LNCAP (cell line): ENCODE data around the gene ATF3.

Experiments
- TF ChIP-seq, protein P1 (sequence below): fragments of 450-650 bp; IDR thresholded peaks from 2 replicates; pipeline ENCODE4 v1.5.1; 2017; ENCODE audit warnings: mild to moderate bottlenecking

Gene ATF3, protein sequence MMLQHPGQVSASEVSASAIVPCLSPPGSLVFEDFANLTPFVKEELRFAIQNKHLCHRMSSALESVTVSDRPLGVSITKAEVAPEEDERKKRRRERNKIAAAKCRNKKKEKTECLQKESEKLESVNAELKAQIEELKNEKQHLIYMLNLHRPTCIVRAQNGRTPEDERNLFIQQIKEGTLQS

DNA sequence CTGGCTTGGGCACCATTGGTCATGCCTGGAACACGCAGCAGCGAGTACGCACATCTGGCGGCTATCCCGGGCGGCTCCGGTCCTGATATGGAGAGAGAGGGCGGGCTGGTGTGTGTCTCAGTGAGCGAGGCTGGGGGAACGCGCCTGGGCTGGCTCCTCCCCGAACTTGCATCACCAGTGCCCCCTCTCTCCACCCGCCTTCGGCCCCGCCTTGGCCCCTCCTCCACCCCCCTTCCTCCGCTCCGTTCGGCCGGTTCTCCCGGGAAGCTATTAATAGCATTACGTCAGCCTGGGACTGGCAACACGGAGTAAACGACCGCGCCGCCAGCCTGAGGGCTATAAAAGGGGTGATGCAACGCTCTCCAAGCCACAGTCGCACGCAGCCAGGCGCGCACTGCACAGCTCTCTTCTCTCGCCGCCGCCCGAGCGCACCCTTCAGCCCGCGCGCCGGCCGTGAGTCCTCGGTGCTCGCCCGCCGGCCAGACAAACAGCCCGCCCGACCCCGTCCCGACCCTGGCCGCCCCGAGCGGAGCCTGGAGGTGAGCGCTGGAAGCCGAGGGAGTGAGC lies at the start of gene ATF3:
Gene ATF3, plus strand, starts transcription at position 370 of the 567 bp plus-strand sequence. CDS start 6,261 bp downstream, outside the sequence.
- TF ChIP-seq, protein P1, sequence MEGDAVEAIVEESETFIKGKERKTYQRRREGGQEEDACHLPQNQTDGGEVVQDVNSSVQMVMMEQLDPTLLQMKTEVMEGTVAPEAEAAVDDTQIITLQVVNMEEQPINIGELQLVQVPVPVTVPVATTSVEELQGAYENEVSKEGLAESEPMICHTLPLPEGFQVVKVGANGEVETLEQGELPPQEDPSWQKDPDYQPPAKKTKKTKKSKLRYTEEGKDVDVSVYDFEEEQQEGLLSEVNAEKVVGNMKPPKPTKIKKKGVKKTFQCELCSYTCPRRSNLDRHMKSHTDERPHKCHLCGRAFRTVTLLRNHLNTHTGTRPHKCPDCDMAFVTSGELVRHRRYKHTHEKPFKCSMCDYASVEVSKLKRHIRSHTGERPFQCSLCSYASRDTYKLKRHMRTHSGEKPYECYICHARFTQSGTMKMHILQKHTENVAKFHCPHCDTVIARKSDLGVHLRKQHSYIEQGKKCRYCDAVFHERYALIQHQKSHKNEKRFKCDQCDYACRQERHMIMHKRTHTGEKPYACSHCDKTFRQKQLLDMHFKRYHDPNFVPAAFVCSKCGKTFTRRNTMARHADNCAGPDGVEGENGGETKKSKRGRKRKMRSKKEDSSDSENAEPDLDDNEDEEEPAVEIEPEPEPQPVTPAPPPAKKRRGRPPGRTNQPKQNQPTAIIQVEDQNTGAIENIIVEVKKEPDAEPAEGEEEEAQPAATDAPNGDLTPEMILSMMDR, result no peak

DNA sequence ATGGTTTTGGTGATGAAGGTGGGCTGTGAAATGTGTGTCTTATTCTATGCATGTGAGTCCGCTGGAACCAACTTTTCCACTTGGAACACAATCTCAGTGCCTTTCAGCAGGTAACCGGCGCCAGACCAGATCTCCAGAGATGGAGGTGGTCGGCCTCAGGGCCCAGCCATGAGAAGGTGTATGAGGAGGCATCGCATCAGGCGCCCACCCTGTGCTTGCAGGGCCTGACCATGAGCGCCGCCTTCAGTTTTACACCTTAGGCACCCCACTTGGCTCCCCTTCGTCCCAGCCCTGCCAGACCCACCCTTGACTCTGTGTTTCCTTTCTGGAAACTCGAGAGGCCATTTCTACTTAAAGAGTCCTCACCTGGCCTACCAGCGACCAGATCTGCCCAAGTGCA lies 48.6 kb upstream of the ATF3 start:
- TF ChIP-seq, protein P1, result no peak

DNA sequence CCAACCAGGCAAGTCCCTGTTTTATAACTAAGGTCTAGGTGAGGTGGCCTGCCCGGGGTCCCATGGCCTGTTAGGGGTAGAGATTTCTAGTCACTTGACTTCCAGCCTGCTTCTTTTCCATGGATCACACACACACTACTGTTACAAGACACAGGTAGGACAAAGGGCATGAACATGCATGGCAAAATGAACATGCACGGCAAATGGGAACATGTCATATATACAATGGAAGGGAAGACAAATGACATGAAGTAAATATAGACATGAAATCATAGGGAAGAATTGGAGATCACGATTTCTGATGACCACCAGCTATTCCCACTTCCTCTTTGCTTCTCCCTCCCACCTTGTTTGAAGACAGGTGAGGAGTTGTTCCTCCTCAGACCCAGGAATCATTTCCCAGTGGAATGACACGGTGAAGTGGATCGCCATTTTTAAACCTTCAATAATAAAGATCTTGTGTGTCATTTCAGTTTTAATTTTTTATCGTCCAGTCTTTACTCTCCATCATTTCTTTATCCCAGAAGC lies 47.6 kb upstream of the ATF3 start:
- TF ChIP-seq, protein P1, result no peak

DNA sequence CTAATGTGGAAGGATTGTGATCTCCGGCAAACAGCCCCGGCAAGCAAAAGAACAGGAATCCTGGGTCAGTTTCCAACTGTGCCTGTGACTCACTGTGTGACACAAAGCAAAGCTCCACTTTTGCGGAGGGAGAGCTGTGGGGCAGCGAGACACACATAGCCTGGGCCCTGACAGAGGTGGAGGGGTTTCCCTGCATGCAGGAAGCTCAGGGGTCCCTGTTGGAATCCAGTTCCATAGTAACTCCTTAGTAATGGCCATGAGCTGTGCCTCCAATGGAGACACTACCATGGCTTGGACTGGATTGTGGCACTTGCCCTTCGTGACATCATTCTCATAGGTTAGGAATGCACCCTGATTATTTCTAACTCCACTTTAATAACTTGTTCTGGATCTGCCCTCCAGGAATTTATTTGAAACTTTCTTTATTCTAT lies 47.0 kb upstream of the ATF3 start:
- TF ChIP-seq, protein P1, result no peak

DNA sequence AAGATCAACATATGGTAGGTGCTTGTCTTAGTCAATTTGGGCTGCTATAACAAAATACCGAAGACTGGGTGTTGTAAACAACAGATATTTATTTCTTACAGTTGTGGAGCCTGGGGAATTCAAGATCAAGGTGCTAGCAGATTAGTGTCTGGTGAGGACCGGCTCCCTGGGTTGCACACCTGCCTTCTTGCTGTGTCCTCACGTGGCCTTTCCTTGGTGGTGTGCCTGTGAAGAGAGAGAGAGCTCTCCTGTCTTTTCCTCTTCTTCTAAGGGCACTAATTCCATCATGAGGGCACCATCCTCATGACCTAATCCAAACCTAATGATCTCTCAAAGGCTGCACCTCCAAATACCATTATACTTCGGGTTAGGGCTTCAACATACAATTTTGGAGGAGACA lies 45.8 kb upstream of the ATF3 start:
- TF ChIP-seq, protein P1, result no peak

DNA sequence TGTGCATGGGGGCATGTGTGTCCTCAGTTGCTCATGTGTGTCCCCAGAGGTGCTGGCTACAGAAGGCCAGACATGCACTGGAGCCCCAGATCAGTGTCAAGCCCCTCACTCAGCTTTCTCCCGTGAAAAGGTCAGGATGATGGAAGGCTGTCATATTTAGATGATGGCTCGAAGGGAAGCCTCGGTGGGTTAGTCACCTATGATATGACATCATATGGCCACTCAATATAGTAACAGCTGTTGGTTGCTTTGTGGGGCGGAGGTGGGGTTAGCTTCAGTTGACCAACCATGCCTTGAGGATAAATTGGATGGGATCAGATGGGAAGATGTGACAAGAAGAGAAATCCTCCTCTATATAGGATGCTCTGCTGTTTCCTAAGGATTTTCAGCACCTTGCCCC lies 43.5 kb upstream of the ATF3 start:
- TF ChIP-seq, protein P1, result no peak

DNA sequence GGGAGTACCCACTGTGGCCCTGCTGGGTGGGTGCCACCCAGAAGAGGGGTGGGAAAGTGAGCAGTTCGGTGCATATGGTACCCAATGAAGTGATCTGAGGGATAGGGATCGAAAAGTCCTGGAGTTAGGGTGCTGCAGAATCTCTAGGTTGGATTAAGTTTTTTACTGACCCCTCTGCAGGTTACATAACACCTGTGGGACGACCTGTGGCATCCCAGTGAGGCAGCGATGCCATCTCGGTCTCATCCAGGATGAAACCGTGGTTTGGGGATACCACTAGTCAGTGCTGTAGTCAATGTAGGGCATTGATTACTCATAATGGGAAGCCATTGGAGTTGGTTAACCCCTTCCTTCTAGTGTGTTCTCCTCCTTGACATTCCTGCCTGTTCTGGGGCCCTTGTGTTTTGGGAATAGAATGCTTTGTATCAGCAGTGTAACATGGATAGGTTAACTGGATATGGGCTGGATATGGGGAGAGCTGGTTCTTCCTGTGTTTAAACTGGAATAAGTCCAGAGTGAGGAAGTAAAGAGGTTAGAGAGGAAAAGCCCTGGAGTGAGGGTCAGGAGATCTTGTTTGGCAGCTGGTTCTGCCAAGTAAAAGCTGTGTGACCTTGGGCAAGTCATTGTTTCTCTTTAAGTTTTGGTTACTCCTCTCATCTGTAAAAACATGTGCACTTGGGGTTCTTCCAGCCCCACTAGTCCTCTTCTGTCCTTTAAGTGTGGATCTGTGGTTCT lies 42.8 kb upstream of the ATF3 start:
- TF ChIP-seq, protein P1, result no peak
